ENCODE measurements around the gene STK11IP. TPM values are rescaled to one million over a fixed set of nuclear protein-coding genes. Genes with fewer than 3 reads are reported as not detected.

STK11IP gene
- total RNA-seq (2021), result 31.3 to 39.9 TPM (median 31.9 TPM) in 3 replicates
- percentile 50 among the genes with signal in this experiment for Bru-seq, nascent RNA
- long read RNA-seq, experiment 1, transcript STK11IP-204 (25 exons, 3,615 nt), result major isoform, 38 of 76 reads
- long read RNA-seq, experiment 1, partial matches to known transcripts, result 19 of 76 reads
- long read RNA-seq, experiment 1, other reads (novel, unspliced or antisense), result 19 of 76 reads
- long read RNA-seq, experiment 2, partial matches to known transcripts, result 11 of 18 reads
- long read RNA-seq, experiment 2, other reads (novel, unspliced or antisense), result 5 of 18 reads
- long read RNA-seq, experiment 3, partial matches to known transcripts, result 1 of 2 reads
- long read RNA-seq, experiment 3, other reads (novel, unspliced or antisense), result 1 of 2 reads

- Mint-ChIP-seq H3K4me3 (peak within 1 kb of the TSS; percentile 97), H3K27me3 (ENCODE audit: low read depth) (no peaks in the 10 kb centered on the region), H3K36me3 (peaks cover 4% of the 10 kb centered on the region), H3K27ac (peak within 1 kb of the TSS; percentile 99), H3K4me1 (peaks cover 33% of the 10 kb centered on the region), H3K9me3 (no peaks in the 10 kb centered on the region)
- peak; percentile 89 for ATAC-seq
- ChIA-PET POLR2A (interaction anchor here (0.6 to 3.6 kb wide), 11 partner anchors 20 to 101 kb away, joined by 3 to 24 read pairs (median 5); partner anchors contain the start of genes CHPF, GMPPA, INHA and OBSL1), CTCF (interaction anchor here (0.5 to 5.6 kb wide), 19 partner anchors 12 to 493 kb away, joined by 3 to 53 read pairs (median 4); partner anchors contain the start of genes CHPF, DNPEP, GMPPA and INHA)
- DNase-seq (ENCODE audit: low spot score), result peak; percentile 94
- TF ChIP-seq MAX (CRISPR knock-in tag; IDR thresholded peaks at IDR 0.05), result peak; percentile 13; the same call in 1 of the 2 replicates
- no peak for TF ChIP-seq ATF3 (CRISPR knock-in tag; conservative IDR thresholded peaks at IDR 0.05)
- TF ChIP-seq GABPB1 (CRISPR knock-in tag; IDR thresholded peaks at IDR 0.05), result peak; percentile 72
- TF ChIP-seq E2F5 (CRISPR knock-in tag; IDR thresholded peaks at IDR 0.05), result 0 out of 2 replicates have a peak, but pooled peaks have one; percentile 39
- TF ChIP-seq FOXP1 (CRISPR knock-in tag; IDR thresholded peaks at IDR 0.05; ENCODE audit: borderline replicate concordance), result peak; percentile 54; the same call in 1 of the 2 replicates
- peak; percentile 80 for TF ChIP-seq PRDM15 (CRISPR knock-in tag; IDR thresholded peaks at IDR 0.05)
- TF ChIP-seq GTF2I (CRISPR knock-in tag; conservative IDR thresholded peaks at IDR 0.05), result no peak
- TF ChIP-seq CREB1 (CRISPR knock-in tag; IDR thresholded peaks at IDR 0.05), result 0 out of 2 replicates have a peak, but pooled peaks have one; percentile 42
- peak; percentile 84 for TF ChIP-seq FOXK1 (CRISPR knock-in tag; IDR thresholded peaks at IDR 0.05)
- 0 out of 2 replicates have a peak, but pooled peaks have one; percentile 40 for TF ChIP-seq TEAD1 (CRISPR knock-in tag; IDR thresholded peaks at IDR 0.05)
- 0 out of 2 replicates have a peak, but pooled peaks have one; percentile 28 for TF ChIP-seq FOXP4 (CRISPR knock-in tag; IDR thresholded peaks at IDR 0.05)
- TF ChIP-seq SP1 (CRISPR knock-in tag; conservative IDR thresholded peaks at IDR 0.05), result peak; percentile 88
- TF ChIP-seq HMGXB4 (CRISPR knock-in tag; IDR thresholded peaks at IDR 0.05), result peak; percentile 77
- no peak for TF ChIP-seq AR (CRISPR knock-in tag; IDR thresholded peaks at IDR 0.05)
- no peak for TF ChIP-seq ATF6 (CRISPR knock-in tag; IDR thresholded peaks at IDR 0.05)
These were observed at the start of gene STK11IP for GRCh38 chr2:219597552-219598307. Gene STK11IP, plus strand, starts transcription at chr2:219597857. Its CDS starts 263 bp downstream, at chr2:219598120.
